ENCODE data around the gene COPS8.

COPS8 gene

GRCh38 chr2:237055386-237056100 lies 30.1 kb upstream of the COPS8 start:
- Histone ChIP-seq H3K27ac (no peak overlapping the region), H3K4me1 (peaks cover 0 to 19% (median 8%) of the 10 kb centered on the region in 4 donors), H3K36me3 (no peaks in the 10 kb centered on the region), H3K9me3 (no peaks in the 10 kb centered on the region), H3K4me3 (no peak overlapping the region), H3K27me3 (no peaks in the 10 kb centered on the region)
- DNase-seq = no peak
- intact Hi-C loops (cut with DNase I; ENCODE audit: low total_unique reads) = no loop called here
- TF ChIP-seq CTCF (IDR thresholded peaks at IDR 0.05) = no peak

- no peaks in the 10 kb centered on the region for H3K27me3 ChIP-seq
- no peak for TF ChIP-seq CTCF (IDR thresholded peaks at IDR 0.05)
- intact Hi-C loops (cut with DNase I; ENCODE audit: low total_unique reads) = no loop called here
- no peaks in the 10 kb centered on the region for H3K9me3 ChIP-seq
- H3K4me1 ChIP-seq = peaks cover 0 to 25% (median 11%) of the 10 kb centered on the region in 4 donors
- H3K4me3 ChIP-seq = no peak overlapping the region
- DNase-seq = no peak
- no peak overlapping the region for H3K27ac ChIP-seq
- H3K36me3 ChIP-seq = no peaks in the 10 kb centered on the region
Observed at GRCh38 chr2:237056287-237056875, 29.3 kb upstream of the COPS8 start.

GRCh38 chr2:237057107-237057506 lies 28.6 kb upstream of the COPS8 start:
- no peak for TF ChIP-seq CTCF (IDR thresholded peaks at IDR 0.05)
- H3K36me3 ChIP-seq = no peaks in the 10 kb centered on the region

GRCh38 chr2:237057893-237058300 lies 27.8 kb upstream of the COPS8 start:
- H3K9me3 ChIP-seq = no peaks in the 10 kb centered on the region
- no peak for DNase-seq
- H3K27ac ChIP-seq = no peak overlapping the region
- H3K4me3 ChIP-seq = no peak overlapping the region
- H3K27me3 ChIP-seq = no peaks in the 10 kb centered on the region
- H3K4me1 ChIP-seq = peaks cover 0 to 25% (median 11%) of the 10 kb centered on the region in 4 donors
- no peaks in the 10 kb centered on the region for H3K36me3 ChIP-seq
- TF ChIP-seq CTCF (IDR thresholded peaks at IDR 0.05) = no peak
- intact Hi-C loops (cut with DNase I; ENCODE audit: low total_unique reads) = loop anchor here (1.0 kb wide), 1 partner anchor 29 kb away; no protein-coding TSS in a partner anchor

More at GRCh38 chr2:237057107-237057506, 28.6 kb upstream of the COPS8 start:
- Histone ChIP-seq H3K27me3 (no peaks in the 10 kb centered on the region), H3K27ac (no peak overlapping the region), H3K4me1 (peaks cover 0 to 25% (median 11%) of the 10 kb centered on the region in 4 donors), H3K4me3 (no peak overlapping the region), H3K9me3 (no peaks in the 10 kb centered on the region)
- intact Hi-C loops (cut with DNase I; ENCODE audit: low total_unique reads) = no loop called here
- DNase-seq = no peak

GRCh38 chr2:237058423-237058822 lies 27.3 kb upstream of the COPS8 start:
- TF ChIP-seq CTCF (IDR thresholded peaks at IDR 0.05) = no peak
- peaks cover 0 to 25% (median 11%) of the 10 kb centered on the region in 4 donors for H3K4me1 ChIP-seq
- no peaks in the 10 kb centered on the region for H3K27me3 ChIP-seq
- H3K36me3 ChIP-seq = no peaks in the 10 kb centered on the region
- H3K4me3 ChIP-seq = no peak overlapping the region
- H3K27ac ChIP-seq = no peak overlapping the region
- intact Hi-C loops (cut with DNase I; ENCODE audit: low total_unique reads) = loop anchor here (1.0 kb wide), 1 partner anchor 29 kb away; no protein-coding TSS in a partner anchor
- no peaks in the 10 kb centered on the region for H3K9me3 ChIP-seq
- no peak for DNase-seq
